DOHH2 (cell line): ENCODE measurements around the gene JARID2.

Experiments used
- CTCF ChIP-seq: fragments of 200-600 bp; sonication (generic); IDR thresholded peaks from one replicate; pipeline ENCODE4 v1.5.1; 2014; ENCODE audit warnings: antibody characterized with exemption, mild to moderate bottlenecking, low read depth, low read length; ENCODE audit not compliant: poor library complexity, severe bottlenecking
- EZH2phosphoT487 ChIP-seq: fragments of 200-600 bp; sonication (generic); IDR thresholded peaks from 2 replicates; pipeline ENCODE4 v1.6.1; 2017; ENCODE audit warnings: borderline replicate concordance, mild to moderate bottlenecking, antibody characterized with exemption, low read length, moderate library complexity, mixed read lengths

GRCh38 chr6:15259766-15260098, 13.9 kb downstream of the JARID2 start:
- TF ChIP-seq CTCF (no peak), EZH2phosphoT487 (no peak)
